ENCODE data around the gene LIPA.
"Not testable (repeated sequence)": the region's sequence is repeated elsewhere in the genome, so short reads cannot be mapped to it uniquely, and the experiment has no call there.

The LIPA gene

GRCh38 chr10:89204621-89205185, 46.9 kb downstream of the LIPA start:
- Histone ChIP-seq H3K36me3 (ENCODE audit: insufficient read depth, low read length) (no peaks in the 10 kb centered on the region), H3K4me1 (ENCODE audit: insufficient read depth, low read length) (peaks cover 14% of the 10 kb centered on the region), H3K9me3 (ENCODE audit: low read length) (no peaks in the 10 kb centered on the region), H3K27ac (ENCODE audit: low read depth, low read length) (no peak overlapping the region), H3K4me3 (ENCODE audit: low read depth in 1 of 2, low read length in 2 of 2) (no peak overlapping the region), H3K27me3 (ENCODE audit: control insufficient read depth in 1 of 2, insufficient read depth in 2 of 2, low read length in 2 of 2) (peaks cover 19 to 20% of the 10 kb centered on the region in 2 donors), H3K9ac (ENCODE audit: low read length) (no peak overlapping the region)

GRCh38 chr10:89203237-89203636, 48.3 kb downstream of the LIPA start:
- Histone ChIP-seq H3K9ac (ENCODE audit: low read length) (no peak overlapping the region), H3K4me1 (ENCODE audit: insufficient read depth, low read length) (peaks cover 12% of the 10 kb centered on the region), H3K9me3 (ENCODE audit: low read length) (no peaks in the 10 kb centered on the region), H3K36me3 (ENCODE audit: insufficient read depth, low read length) (no peaks in the 10 kb centered on the region), H3K27me3 (ENCODE audit: control insufficient read depth in 1 of 2, insufficient read depth in 2 of 2, low read length in 2 of 2) (peaks cover 11 to 14% of the 10 kb centered on the region in 2 donors), H3K4me3 (ENCODE audit: low read depth in 1 of 2, low read length in 2 of 2) (no peak overlapping the region), H3K27ac (ENCODE audit: low read depth, low read length) (no peak overlapping the region)

- Histone ChIP-seq H3K36me3 (ENCODE audit: insufficient read depth, low read length) (no peaks in the 10 kb centered on the region), H3K9ac (ENCODE audit: low read length) (no peak overlapping the region), H3K4me1 (ENCODE audit: insufficient read depth, low read length) (peaks cover 8% of the 10 kb centered on the region), H3K27me3 (ENCODE audit: control insufficient read depth in 1 of 2, insufficient read depth in 2 of 2, low read length in 2 of 2) (peaks cover 8 to 10% of the 10 kb centered on the region in 2 donors), H3K4me3 (ENCODE audit: low read depth in 1 of 2, low read length in 2 of 2) (no peak overlapping the region), H3K9me3 (ENCODE audit: low read length) (no peaks in the 10 kb centered on the region), H3K27ac (ENCODE audit: low read depth, low read length) (no peak overlapping the region)
Measured at GRCh38 chr10:89202033-89202425, 49.5 kb downstream of the LIPA start.

- H3K9ac ChIP-seq (ENCODE audit: low read length): no peak overlapping the region
- H3K4me3 ChIP-seq (ENCODE audit: low read depth in 1 of 2, low read length in 2 of 2): no peak overlapping the region
- peaks cover 3% of the 10 kb centered on the region for H3K4me1 ChIP-seq (ENCODE audit: insufficient read depth, low read length)
- H3K27me3 ChIP-seq (ENCODE audit: control insufficient read depth in 1 of 2, insufficient read depth in 2 of 2, low read length in 2 of 2): peaks cover 3 to 5% of the 10 kb centered on the region in 2 donors
- H3K27ac ChIP-seq (ENCODE audit: low read depth, low read length): no peak overlapping the region
- no peaks in the 10 kb centered on the region for H3K9me3 ChIP-seq (ENCODE audit: low read length)
- no peaks in the 10 kb centered on the region for H3K36me3 ChIP-seq (ENCODE audit: insufficient read depth, low read length)
Measured at GRCh38 chr10:89201345-89202032, 50.1 kb downstream of the LIPA start.

GRCh38 chr10:89197473-89197872, 54.1 kb downstream of the LIPA start:
- H3K4me3 ChIP-seq (ENCODE audit: low read depth in 1 of 2, low read length in 2 of 2): no peak overlapping the region
- H3K9ac ChIP-seq (ENCODE audit: low read length): no peak overlapping the region
- no peaks in the 10 kb centered on the region for H3K4me1 ChIP-seq (ENCODE audit: insufficient read depth, low read length)
- no peaks in the 10 kb centered on the region for H3K36me3 ChIP-seq (ENCODE audit: insufficient read depth, low read length)
- H3K9me3 ChIP-seq (ENCODE audit: low read length): no peaks in the 10 kb centered on the region
- H3K27ac ChIP-seq (ENCODE audit: low read depth, low read length): no peak overlapping the region
- no peaks in the 10 kb centered on the region for H3K27me3 ChIP-seq (ENCODE audit: control insufficient read depth in 1 of 2, insufficient read depth in 2 of 2, low read length in 2 of 2)

GRCh38 chr10:89191301-89191700, 60.3 kb downstream of the LIPA start:
- not testable (repeated sequence) for H3K36me3 ChIP-seq (ENCODE audit: insufficient read depth, low read length); H3K9ac ChIP-seq (ENCODE audit: low read length); H3K27ac ChIP-seq (ENCODE audit: low read depth, low read length); H3K4me3 ChIP-seq (ENCODE audit: low read depth in 1 of 2, low read length in 2 of 2); H3K4me1 ChIP-seq (ENCODE audit: insufficient read depth, low read length); H3K9me3 ChIP-seq (ENCODE audit: low read length); H3K27me3 ChIP-seq (ENCODE audit: control insufficient read depth in 1 of 2, insufficient read depth in 2 of 2, low read length in 2 of 2)

GRCh38 chr10:89189211-89189734, 62.3 kb downstream of the LIPA start:
- Histone ChIP-seq H3K9ac (ENCODE audit: low read length) (no peak overlapping the region), H3K27me3 (ENCODE audit: control insufficient read depth in 1 of 2, insufficient read depth in 2 of 2, low read length in 2 of 2) (no peaks in the 10 kb centered on the region), H3K4me1 (ENCODE audit: insufficient read depth, low read length) (peaks cover 6% of the 10 kb centered on the region), H3K36me3 (ENCODE audit: insufficient read depth, low read length) (no peaks in the 10 kb centered on the region), H3K9me3 (ENCODE audit: low read length) (no peaks in the 10 kb centered on the region), H3K4me3 (ENCODE audit: low read depth in 1 of 2, low read length in 2 of 2) (no peak overlapping the region), H3K27ac (ENCODE audit: low read depth, low read length) (no peak overlapping the region)

- Histone ChIP-seq H3K4me1 (ENCODE audit: insufficient read depth, low read length) (peaks cover 6% of the 10 kb centered on the region), H3K9me3 (ENCODE audit: low read length) (no peaks in the 10 kb centered on the region), H3K9ac (ENCODE audit: low read length) (no peak overlapping the region), H3K27me3 (ENCODE audit: control insufficient read depth in 1 of 2, insufficient read depth in 2 of 2, low read length in 2 of 2) (no peaks in the 10 kb centered on the region), H3K4me3 (ENCODE audit: low read depth in 1 of 2, low read length in 2 of 2) (no peak overlapping the region), H3K27ac (ENCODE audit: low read depth, low read length) (no peak overlapping the region), H3K36me3 (ENCODE audit: insufficient read depth, low read length) (no peaks in the 10 kb centered on the region)
Measured at GRCh38 chr10:89185658-89186057, 65.9 kb downstream of the LIPA start.

GRCh38 chr10:89184638-89185037, 66.9 kb downstream of the LIPA start:
- Histone ChIP-seq H3K9ac (ENCODE audit: low read length) (no peak overlapping the region), H3K27me3 (ENCODE audit: control insufficient read depth in 1 of 2, insufficient read depth in 2 of 2, low read length in 2 of 2) (no peaks in the 10 kb centered on the region), H3K4me1 (ENCODE audit: insufficient read depth, low read length) (peaks cover 6% of the 10 kb centered on the region), H3K9me3 (ENCODE audit: low read length) (no peaks in the 10 kb centered on the region), H3K36me3 (ENCODE audit: insufficient read depth, low read length) (no peaks in the 10 kb centered on the region), H3K27ac (ENCODE audit: low read depth, low read length) (no peak overlapping the region), H3K4me3 (ENCODE audit: low read depth in 1 of 2, low read length in 2 of 2) (no peak overlapping the region)

- H3K4me3 ChIP-seq (ENCODE audit: low read depth in 1 of 2, low read length in 2 of 2): no peak overlapping the region
- no peak overlapping the region for H3K9ac ChIP-seq (ENCODE audit: low read length)
- no peaks in the 10 kb centered on the region for H3K9me3 ChIP-seq (ENCODE audit: low read length)
- H3K27me3 ChIP-seq (ENCODE audit: control insufficient read depth in 1 of 2, insufficient read depth in 2 of 2, low read length in 2 of 2): no peaks in the 10 kb centered on the region
- no peaks in the 10 kb centered on the region for H3K36me3 ChIP-seq (ENCODE audit: insufficient read depth, low read length)
- H3K4me1 ChIP-seq (ENCODE audit: insufficient read depth, low read length): peaks cover 6% of the 10 kb centered on the region
- H3K27ac ChIP-seq (ENCODE audit: low read depth, low read length): no peak overlapping the region
Measured at GRCh38 chr10:89183571-89183970, 68.0 kb downstream of the LIPA start.

GRCh38 chr10:89182894-89183293, 68.7 kb downstream of the LIPA start:
- no peaks in the 10 kb centered on the region for H3K9me3 ChIP-seq (ENCODE audit: low read length)
- peaks cover 6% of the 10 kb centered on the region for H3K4me1 ChIP-seq (ENCODE audit: insufficient read depth, low read length)
- no peak overlapping the region for H3K9ac ChIP-seq (ENCODE audit: low read length)

GRCh38 chr10:89175816-89176215, 75.8 kb downstream of the LIPA start:
- no peak overlapping the region for H3K27ac ChIP-seq (ENCODE audit: low read depth, low read length)
- H3K9me3 ChIP-seq (ENCODE audit: low read length): no peaks in the 10 kb centered on the region
- H3K9ac ChIP-seq (ENCODE audit: low read length): no peak overlapping the region
- H3K27me3 ChIP-seq (ENCODE audit: control insufficient read depth in 1 of 2, insufficient read depth in 2 of 2, low read length in 2 of 2): no peaks in the 10 kb centered on the region
- H3K36me3 ChIP-seq (ENCODE audit: insufficient read depth, low read length): no peaks in the 10 kb centered on the region
- H3K4me1 ChIP-seq (ENCODE audit: insufficient read depth, low read length): no peaks in the 10 kb centered on the region
- no peak overlapping the region for H3K4me3 ChIP-seq (ENCODE audit: low read depth in 1 of 2, low read length in 2 of 2)

More at GRCh38 chr10:89182894-89183293, 68.7 kb downstream of the LIPA start:
- H3K4me3 ChIP-seq (ENCODE audit: low read depth in 1 of 2, low read length in 2 of 2): no peak overlapping the region
- H3K27ac ChIP-seq (ENCODE audit: low read depth, low read length): no peak overlapping the region
- no peaks in the 10 kb centered on the region for H3K36me3 ChIP-seq (ENCODE audit: insufficient read depth, low read length)
- no peaks in the 10 kb centered on the region for H3K27me3 ChIP-seq (ENCODE audit: control insufficient read depth in 1 of 2, insufficient read depth in 2 of 2, low read length in 2 of 2)
